GM12892 (cell line): ENCODE measurements around the gene ATRN.
"Not testable (repeated sequence)": the region's sequence is repeated elsewhere in the genome, so short reads cannot be mapped to it uniquely, and the experiment has no call there.

ENCODE experiments used
- DNase-seq: peaks from one replicate; pipeline ENCODE4 v3.0.0; 2011; ENCODE audit not compliant: insufficient read length
- FAIRE-seq: peaks from 2 replicates; lab custom pipeline; 2011; peaks lifted over from hg19 to GRCh38; lab: Jason Lieb, UNC
- POLR2A ChIP-seq: IDR thresholded peaks from 2 replicates; pipeline ENCODE4 v1.6.1; 2011; ENCODE audit warnings: low read depth, low read length, control low read depth
- POLR2AphosphoS5 ChIP-seq: IDR thresholded peaks from 2 replicates; pipeline ENCODE4 v1.6.1; 2011; ENCODE audit warnings: low read depth, low read length, control low read depth
- TAF1 ChIP-seq: IDR thresholded peaks from 2 replicates; pipeline ENCODE4 v1.6.1; 2011; ENCODE audit warnings: low read depth, mild to moderate bottlenecking, control low read depth, low read length, borderline replicate concordance

ATRN gene

GRCh38 chr20:3595541-3595940 lies 124.7 kb downstream of the ATRN start:
- no peak for TF ChIP-seq POLR2AphosphoS5
- FAIRE-seq (no peak), DNase-seq (no peak)

- no peak for DNase-seq
- FAIRE-seq = no peak
- no peak for TF ChIP-seq POLR2A
- TF ChIP-seq POLR2AphosphoS5 = no peak
Observed at GRCh38 chr20:3603108-3603507, 132.3 kb downstream of the ATRN start.

GRCh38 chr20:3605386-3605886 lies 134.6 kb downstream of the ATRN start:
- FAIRE-seq, DNase-seq: not testable (repeated sequence)

- DNase-seq (no peak), FAIRE-seq (no peak)
- TF ChIP-seq POLR2A = no peak
- no peak for TF ChIP-seq POLR2AphosphoS5
- no peak for TF ChIP-seq TAF1
Observed at GRCh38 chr20:3606021-3606420, 135.2 kb downstream of the ATRN start.

GRCh38 chr20:3611901-3612300 lies 141.1 kb downstream of the ATRN start:
- FAIRE-seq (no peak), DNase-seq (no peak)
- no peak for TF ChIP-seq POLR2A
- no peak for TF ChIP-seq TAF1
- no peak for TF ChIP-seq POLR2AphosphoS5

GRCh38 chr20:3612795-3613572 lies 142.2 kb downstream of the ATRN start:
- no peak for FAIRE-seq
- DNase-seq = no peak
- TF ChIP-seq TAF1 (no peak), POLR2A (no peak), POLR2AphosphoS5 (no peak)

GRCh38 chr20:3613821-3614440 lies 143.1 kb downstream of the ATRN start:
- FAIRE-seq = no peak
- TF ChIP-seq POLR2A (no peak), POLR2AphosphoS5 (no peak), TAF1 (no peak)
- no peak for DNase-seq

- no peak for TF ChIP-seq POLR2AphosphoS5
- no peak for TF ChIP-seq POLR2A
- no peak for TF ChIP-seq TAF1
- FAIRE-seq (no peak), DNase-seq (no peak)
Observed at GRCh38 chr20:3614466-3614865, 143.6 kb downstream of the ATRN start.

GRCh38 chr20:3615171-3615840 lies 144.5 kb downstream of the ATRN start:
- DNase-seq, FAIRE-seq: not testable (repeated sequence)

GRCh38 chr20:3616250-3616649 lies 145.4 kb downstream of the ATRN start:
- DNase-seq (no peak), FAIRE-seq (no peak)
- TF ChIP-seq TAF1 (no peak), POLR2AphosphoS5 (no peak), POLR2A (no peak)

GRCh38 chr20:3621111-3621510 lies 150.3 kb downstream of the ATRN start:
- no peak for DNase-seq

GRCh38 chr20:3622406-3622805 lies 151.6 kb downstream of the ATRN start:
- DNase-seq (no peak), FAIRE-seq (no peak)
- TF ChIP-seq POLR2A (no peak), TAF1 (no peak), POLR2AphosphoS5 (no peak)

More at GRCh38 chr20:3621111-3621510, 150.3 kb downstream of the ATRN start:
- FAIRE-seq = no peak
- TF ChIP-seq TAF1 = no peak
- no peak for TF ChIP-seq POLR2AphosphoS5
- no peak for TF ChIP-seq POLR2A
